Colonic mucosa (tissue), 4 donors: ENCODE results near the gene TBC1D9. TPM values are rescaled to one million over a fixed set of nuclear protein-coding genes. Genes with fewer than 3 reads are reported as not detected.

Experiments used
- DNase-seq: peaks from one replicate; pipeline ENCODE4 v3.0.0-alpha.2; 2020
- H3K27ac ChIP-seq: fragments of 200-600 bp; one replicate; pipeline ENCODE4 v1.8.0; 2021
- H3K27me3 ChIP-seq: fragments of 200-600 bp; one replicate; pipeline ENCODE4 v1.8.0; 2021
- H3K36me3 ChIP-seq: fragments of 200-600 bp; one replicate; pipeline ENCODE4 v1.8.0; 2021
- H3K4me1 ChIP-seq: fragments of 200-600 bp; one replicate; pipeline ENCODE4 v1.8.0; 2021; ENCODE audit warnings: mild to moderate bottlenecking
- H3K4me3 ChIP-seq: fragments of 200-600 bp; one replicate; pipeline ENCODE4 v1.8.0; 2021
- H3K9ac ChIP-seq, 2 donors: one replicate each; pipeline ENCODE4 v1.7.0; 2013; ENCODE audit warnings: control low read depth in 2 of 2, low read depth in 2 of 2, low read length in 2 of 2
- H3K9me3 ChIP-seq: fragments of 200-600 bp; one replicate; pipeline ENCODE4 v1.8.0; 2021
- CTCF ChIP-seq: fragments of 200-600 bp; IDR thresholded peaks from one replicate; pipeline ENCODE4 v1.8.0; 2022; ENCODE audit warnings: antibody characterized with exemption, mild to moderate bottlenecking
- intact Hi-C: fragments of 100-400 bp; cut with DNase I; formaldehyde crosslinking; loops from one replicate; pipeline ENCODE4 v1.14.1; 2022
- total RNA-seq, 2 donors: library from RNA; stranded (reverse); fragmentation: NEBNext Ultra II Directional in 1 of 2; extraction: Animal tissue kit (Norgen Biotek cat#: 25700) in 1 of 2; gene quantifications; one replicate each; pipeline ENCODE4 v1.2.1, GENCODE V29; 2021
- donor health status: healthy.
- donor health status: DM: no; HTN: no; CAD: no.
- donor health status: DM: no; HTN: no; CAD: no.

TBC1D9 gene
- total RNA-seq, 2 donors from 2014 or later: 6.8 to 11.6 TPM

- Histone ChIP-seq H3K9ac (no peak overlapping the region), H3K36me3 (no peaks in the 10 kb centered on the region)
Observed at GRCh38 chr4:140672416-140672815, 83.8 kb downstream of the TBC1D9 start.

DNA sequence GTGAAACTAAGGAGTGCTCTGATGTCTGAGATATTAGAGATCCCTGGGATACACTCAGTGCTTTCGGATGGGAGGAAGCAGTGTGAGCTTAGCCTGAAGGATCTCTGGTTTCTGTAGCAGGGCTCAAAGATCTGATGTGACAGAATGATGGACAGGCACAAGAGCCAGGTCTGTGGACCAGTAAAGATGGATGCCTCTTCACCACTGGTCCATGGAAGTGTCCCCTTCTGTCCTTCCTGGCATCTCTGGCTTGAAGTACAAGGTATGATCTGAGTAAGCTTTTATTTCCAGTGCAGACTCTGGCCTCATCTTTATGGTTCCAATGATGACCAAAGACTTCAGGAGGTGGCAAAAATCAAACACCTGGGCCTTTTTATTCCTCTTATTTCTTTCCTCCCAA lies 88.1 kb downstream of the TBC1D9 start:
- Histone ChIP-seq H3K36me3 (no peaks in the 10 kb centered on the region), H3K27ac (no peak overlapping the region), H3K27me3 (no peaks in the 10 kb centered on the region), H3K4me1 (no peaks in the 10 kb centered on the region), H3K9me3 (no peaks in the 10 kb centered on the region), H3K9ac (no peak overlapping the region), H3K4me3 (no peak overlapping the region)
- DNase-seq: no peak
- TF ChIP-seq CTCF: no peak
- intact Hi-C loops: no loop called here

More at GRCh38 chr4:140672416-140672815, 83.8 kb downstream of the TBC1D9 start:
- DNase-seq: no peak
- no peak overlapping the region for H3K4me3 ChIP-seq
- no peaks in the 10 kb centered on the region for H3K27me3 ChIP-seq
- TF ChIP-seq CTCF: no peak
- no peak overlapping the region for H3K27ac ChIP-seq
- H3K4me1 ChIP-seq: no peaks in the 10 kb centered on the region
- H3K9me3 ChIP-seq: no peaks in the 10 kb centered on the region
- intact Hi-C loops: no loop called here

GRCh38 chr4:140666889-140667614 lies 89.1 kb downstream of the TBC1D9 start:
- Histone ChIP-seq H3K4me1 (no peaks in the 10 kb centered on the region), H3K27me3 (no peaks in the 10 kb centered on the region), H3K4me3 (no peak overlapping the region), H3K27ac (no peak overlapping the region), H3K9me3 (no peaks in the 10 kb centered on the region), H3K36me3 (no peaks in the 10 kb centered on the region), H3K9ac (no peak overlapping the region)
- no peak for DNase-seq
- intact Hi-C loops: no loop called here
- TF ChIP-seq CTCF: no peak

DNA sequence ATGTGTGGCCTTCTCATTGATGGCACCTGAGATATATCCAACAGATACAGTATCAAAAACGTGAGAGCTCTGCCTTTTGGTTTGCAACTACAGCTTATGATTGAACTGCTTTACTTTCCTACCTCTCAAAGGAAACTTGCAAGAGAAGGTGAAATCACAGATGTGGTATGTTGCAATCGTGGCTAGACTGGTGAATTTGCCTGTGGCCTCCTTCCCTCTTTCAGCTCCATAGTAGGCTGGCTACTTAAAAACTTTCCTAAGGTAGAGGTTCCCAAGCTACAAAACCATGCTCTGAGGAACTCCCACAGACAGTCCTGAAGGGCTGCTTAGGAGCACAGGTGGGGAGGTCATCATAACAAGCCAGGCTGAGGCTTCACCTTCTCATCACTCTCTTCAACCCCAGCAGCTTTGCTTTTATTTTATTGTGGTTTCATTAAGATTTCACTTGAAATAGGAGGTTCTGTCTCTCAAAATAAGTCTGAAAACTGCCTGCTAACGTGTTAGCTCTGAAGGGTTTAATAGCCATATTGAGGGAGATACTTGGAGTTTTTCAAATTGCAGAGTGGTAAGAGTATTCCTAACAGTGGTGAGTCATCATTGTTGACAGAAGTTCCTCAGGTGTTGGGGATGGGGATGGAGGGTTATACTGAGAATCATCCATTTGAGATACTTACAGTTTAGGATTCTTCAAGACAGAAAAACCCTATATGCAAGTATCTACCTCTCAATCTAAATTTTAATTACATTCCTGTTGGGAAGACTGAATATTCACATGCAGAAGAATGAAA lies 93.9 kb downstream of the TBC1D9 start:
- Histone ChIP-seq H3K27me3 (no peaks in the 10 kb centered on the region), H3K9ac (no peak overlapping the region), H3K9me3 (no peaks in the 10 kb centered on the region), H3K27ac (no peak overlapping the region), H3K4me3 (no peak overlapping the region), H3K36me3 (no peaks in the 10 kb centered on the region), H3K4me1 (no peaks in the 10 kb centered on the region)
- no peak for DNase-seq
- intact Hi-C loops: no loop called here
- no peak for TF ChIP-seq CTCF

DNA sequence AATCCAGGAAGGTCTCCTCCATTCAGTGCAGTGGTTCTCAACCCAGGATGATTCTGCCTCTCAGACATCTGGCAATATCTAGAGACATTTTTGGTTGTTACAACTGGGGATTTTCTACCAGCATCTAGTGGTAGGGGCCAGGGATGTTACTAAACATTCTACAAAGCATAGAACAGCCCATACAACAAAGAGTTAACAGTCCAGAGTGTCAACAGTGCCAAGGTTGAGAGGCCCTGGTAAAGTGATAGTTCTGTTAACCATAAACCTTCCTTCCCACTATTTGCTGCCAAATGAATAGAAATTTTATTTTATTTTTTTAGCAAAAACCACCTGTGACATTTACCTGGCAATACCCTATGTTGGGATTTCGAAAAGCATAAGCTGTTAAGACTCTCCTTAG lies 94.6 kb downstream of the TBC1D9 start:
- H3K4me3 ChIP-seq: no peak overlapping the region
- H3K9me3 ChIP-seq: no peaks in the 10 kb centered on the region
- TF ChIP-seq CTCF: no peak
- no peaks in the 10 kb centered on the region for H3K4me1 ChIP-seq
- H3K36me3 ChIP-seq: no peaks in the 10 kb centered on the region
- no peak overlapping the region for H3K27ac ChIP-seq
- H3K9ac ChIP-seq: no peak overlapping the region
- no peak for DNase-seq
- no peaks in the 10 kb centered on the region for H3K27me3 ChIP-seq
- intact Hi-C loops: no loop called here
